Measurements from ENCODE around the gene FXN.

Gene FXN

DNA sequence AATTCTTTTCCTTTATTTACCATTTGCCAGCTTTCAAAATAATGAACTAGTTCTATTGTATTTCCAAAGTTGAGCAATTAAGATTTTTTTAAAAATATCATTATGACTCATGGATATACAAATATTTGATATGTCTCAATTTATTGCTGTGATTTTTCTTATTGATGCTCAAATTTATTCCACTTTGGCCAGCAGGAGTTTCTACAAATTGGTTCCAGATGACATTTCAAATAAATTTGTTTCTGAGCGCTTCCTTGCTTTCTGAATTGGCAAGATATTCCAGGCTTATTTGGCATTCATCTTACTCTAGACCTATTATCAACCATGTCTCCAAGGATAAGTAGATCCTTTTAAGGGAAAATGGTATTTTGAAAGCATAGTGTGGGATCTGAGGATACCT is 80.1 kb downstream of the FXN start:
- Histone ChIP-seq H4K20me1 (ENCODE audit: insufficient read depth, low read length, poor library complexity, severe bottlenecking) (no peaks in the 10 kb centered on the region), H3K4me2 (ENCODE audit: low read depth, low read length, poor library complexity, severe bottlenecking) (no peak overlapping the region), H3K9me2 (replicated peaks; ENCODE audit: low read depth, low read length) (no peaks in the 10 kb centered on the region)

DNA sequence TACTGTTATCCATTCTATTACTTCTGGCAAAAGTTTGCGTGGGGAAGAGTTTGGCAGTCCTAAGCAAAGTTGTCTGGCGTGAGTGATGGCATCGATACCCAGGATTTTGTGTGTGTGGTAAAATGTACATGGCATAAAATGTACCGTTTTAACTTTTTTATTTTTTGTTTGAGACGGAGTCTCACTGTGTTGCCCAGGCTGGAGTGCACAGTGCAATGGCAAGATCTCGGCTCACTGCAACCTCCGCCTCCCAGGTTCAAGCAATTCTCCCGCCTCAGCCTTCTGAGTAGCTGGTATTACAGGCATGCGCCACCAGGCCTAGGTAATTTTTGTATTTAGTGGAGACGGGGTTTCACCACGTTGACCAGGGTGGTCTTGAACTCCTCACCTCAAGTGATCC is 83.1 kb downstream of the FXN start:
- Histone ChIP-seq H3F3A (ENCODE audit: low read depth) (no peaks in the 10 kb centered on the region), H3K4me1 (ENCODE audit: insufficient read depth, low read length, poor library complexity, severe bottlenecking) (peaks cover 21% of the 10 kb centered on the region), H3K4me2 (ENCODE audit: low read depth, low read length, poor library complexity, severe bottlenecking) (no peak overlapping the region), H3K27me3 (ENCODE audit: insufficient read depth, low read length, poor library complexity, severe bottlenecking) (no peaks in the 10 kb centered on the region), H3K36me3 (ENCODE audit: insufficient read depth, low read length) (no peaks in the 10 kb centered on the region), H3K9ac (ENCODE audit: low read depth, low read length, poor library complexity, severe bottlenecking) (no peak overlapping the region), H3K79me2 (ENCODE audit: insufficient read depth, low read length) (peaks cover 9% of the 10 kb centered on the region), H3K9me2 (replicated peaks; ENCODE audit: low read depth, low read length) (no peaks in the 10 kb centered on the region), H3K9me3 (ENCODE audit: insufficient read depth, low read depth, low read length) (no peaks in the 10 kb centered on the region), H3K4me3 (ENCODE audit: low read length, poor library complexity, severe bottlenecking) (no peak overlapping the region), H4K20me1 (ENCODE audit: insufficient read depth, low read length, poor library complexity, severe bottlenecking) (no peaks in the 10 kb centered on the region), H2AFZ (ENCODE audit: low read length) (no peak overlapping the region)
- TF ChIP-seq CTCF (conservative IDR thresholded peaks at IDR 0.05; ENCODE audit: low read length) (no peak), EZH2phosphoT487 (IDR thresholded peaks at IDR 0.05; ENCODE audit: borderline replicate concordance) (no peak)

More for the DNA sequence above, 80.1 kb downstream of the FXN start:
- Histone ChIP-seq H2AFZ (ENCODE audit: low read length) (no peak overlapping the region), H3K9ac (ENCODE audit: low read depth, low read length, poor library complexity, severe bottlenecking) (no peak overlapping the region), H3K79me2 (ENCODE audit: insufficient read depth, low read length) (no peaks in the 10 kb centered on the region), H3K4me3 (ENCODE audit: low read length, poor library complexity, severe bottlenecking) (no peak overlapping the region), H3F3A (ENCODE audit: low read depth) (no peaks in the 10 kb centered on the region), H3K9me3 (ENCODE audit: insufficient read depth, low read depth, low read length) (no peaks in the 10 kb centered on the region), H3K4me1 (ENCODE audit: insufficient read depth, low read length, poor library complexity, severe bottlenecking) (peaks cover 9% of the 10 kb centered on the region), H3K36me3 (ENCODE audit: insufficient read depth, low read length) (no peaks in the 10 kb centered on the region), H3K27me3 (ENCODE audit: insufficient read depth, low read length, poor library complexity, severe bottlenecking) (no peaks in the 10 kb centered on the region)
- TF ChIP-seq EZH2phosphoT487 (IDR thresholded peaks at IDR 0.05; ENCODE audit: borderline replicate concordance) (no peak), CTCF (conservative IDR thresholded peaks at IDR 0.05; ENCODE audit: low read length) (no peak)

DNA sequence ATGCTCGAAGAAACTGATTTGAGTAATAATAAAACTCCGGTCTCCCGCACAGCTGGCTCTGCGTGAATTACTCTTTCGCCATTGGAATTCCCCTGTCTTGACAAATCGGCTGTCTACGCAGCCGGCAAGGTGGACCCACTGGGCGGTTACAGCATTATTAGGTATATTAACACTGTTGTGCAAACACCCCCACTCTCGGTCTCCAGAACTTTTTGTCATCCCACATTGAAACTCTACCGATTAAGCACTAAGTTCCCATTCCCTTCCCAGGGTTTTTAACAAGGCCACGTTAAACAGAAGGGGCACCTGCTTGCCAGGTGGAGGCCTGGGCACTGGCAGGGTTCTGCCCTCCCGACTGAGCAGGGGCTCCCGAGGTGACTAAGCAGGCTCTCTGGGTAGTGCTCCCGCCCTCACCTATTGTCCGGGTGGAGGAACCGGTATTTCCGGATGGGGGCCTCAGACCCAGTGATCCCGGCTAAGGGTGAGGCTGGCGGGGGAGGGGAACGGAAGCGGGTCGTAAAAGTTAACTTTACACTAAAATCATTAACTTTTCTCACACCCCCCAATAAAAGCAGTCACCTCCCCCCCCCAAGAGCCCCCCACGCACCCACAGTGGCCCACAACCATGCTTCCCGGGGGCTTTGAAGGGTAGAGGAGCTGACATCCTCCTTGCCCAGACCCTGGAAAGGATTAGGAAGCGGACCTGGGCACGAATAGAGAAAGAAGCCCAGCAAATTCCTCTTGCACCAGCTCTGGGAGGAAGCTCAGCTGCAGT is 85.0 kb downstream of the FXN start:
- Histone ChIP-seq H3K4me3 (ENCODE audit: low read length, poor library complexity, severe bottlenecking) (peak overlapping the region; percentile 86), H3K79me2 (ENCODE audit: insufficient read depth, low read length) (peaks cover 9% of the 10 kb centered on the region), H3K9me2 (replicated peaks; ENCODE audit: low read depth, low read length) (no peaks in the 10 kb centered on the region), H3K9me3 (ENCODE audit: insufficient read depth, low read depth, low read length) (no peaks in the 10 kb centered on the region), H2AFZ (ENCODE audit: low read length) (peak overlapping the region; percentile 78), H3F3A (ENCODE audit: low read depth) (no peaks in the 10 kb centered on the region), H3K4me1 (ENCODE audit: insufficient read depth, low read length, poor library complexity, severe bottlenecking) (peaks cover 16% of the 10 kb centered on the region), H3K27me3 (ENCODE audit: insufficient read depth, low read length, poor library complexity, severe bottlenecking) (no peaks in the 10 kb centered on the region), H4K20me1 (ENCODE audit: insufficient read depth, low read length, poor library complexity, severe bottlenecking) (no peaks in the 10 kb centered on the region), H3K9ac (ENCODE audit: low read depth, low read length, poor library complexity, severe bottlenecking) (peak overlapping the region; percentile 78), H3K4me2 (ENCODE audit: low read depth, low read length, poor library complexity, severe bottlenecking) (peak overlapping the region; percentile 72), H3K36me3 (ENCODE audit: insufficient read depth, low read length) (no peaks in the 10 kb centered on the region)
- no peak for TF ChIP-seq EZH2phosphoT487 (IDR thresholded peaks at IDR 0.05; ENCODE audit: borderline replicate concordance)
- no peak for TF ChIP-seq CTCF (conservative IDR thresholded peaks at IDR 0.05; ENCODE audit: low read length)

Measured in Loucy (cell line).